AG04450 (cell line): ENCODE measurements around the gene GAPDHS. TPM values are rescaled to one million over a fixed set of nuclear protein-coding genes. Genes with fewer than 3 reads are reported as not detected.
A peak's percentile ranks its signal among the peaks of the same experiment; 100 is the strongest.

ENCODE experiments used
- CTCF ChIA-PET: fragments of 300-600, 350-600 bp; formaldehyde crosslinking; extraction: SDS; loops from one replicate; lab custom pipeline; 2022; ENCODE audit warnings: antibody characterized with exemption, inconsistent platforms; lab: Charles Lee
- POLR2A ChIA-PET: fragments of 350-600 bp; formaldehyde crosslinking; extraction: SDS; loops from one replicate; lab custom pipeline; 2021; ENCODE audit warnings: antibody characterized with exemption, inconsistent platforms; lab: Yijun Ruan, JAX
- DNase-seq: peaks from one replicate; pipeline ENCODE4 v3.0.0-alpha.2; 2011; ENCODE audit warnings: low read depth, low spot score
- H3K27ac ChIP-seq: one replicate; pipeline ENCODE4 v1.5.1; 2012; ENCODE audit warnings: low read depth, low read length, control low read depth
- H3K27me3 ChIP-seq: one replicate; pipeline ENCODE4 v1.6.0; 2012; ENCODE audit warnings: low read length; ENCODE audit not compliant: control insufficient read depth, insufficient read depth
- H3K4me3 ChIP-seq: 2 replicates; pipeline ENCODE4 v1.5.1; 2011; ENCODE audit warnings: mild to moderate bottlenecking, low read depth, low read length, control low read depth
- H3K9me3 ChIP-seq: 2 replicates; pipeline ENCODE4 v1.5.1; 2012; ENCODE audit warnings: low read length; ENCODE audit not compliant: control insufficient read depth, insufficient read depth
- polyA minus RNA-seq: library from RNA; depleted of rRNA, polyadenylated mRNA; stranded (reverse); fragments of >200 nt; gene quantifications from 2 replicates; pipeline ENCODE4 v1.2.3, GENCODE V29; 2011; rRNA and poly(A)+ RNA removed
- polyA plus RNA-seq: library from polyadenylated mRNA; depleted of rRNA; stranded (reverse); fragments of >200 nt; gene quantifications from 2 replicates; pipeline ENCODE4 v1.2.3, GENCODE V29; 2011; rRNA removed
- TF ChIP-seq, protein P1 (sequence below): IDR thresholded peaks from 2 replicates; pipeline ENCODE4 v1.5.1; 2011; ENCODE audit warnings: low read depth, low read length, control low read depth, inconsistent platforms

Gene GAPDHS
- not detected in 2 replicates for polyA plus RNA-seq
- not detected in 2 replicates for polyA minus RNA-seq

DNA sequence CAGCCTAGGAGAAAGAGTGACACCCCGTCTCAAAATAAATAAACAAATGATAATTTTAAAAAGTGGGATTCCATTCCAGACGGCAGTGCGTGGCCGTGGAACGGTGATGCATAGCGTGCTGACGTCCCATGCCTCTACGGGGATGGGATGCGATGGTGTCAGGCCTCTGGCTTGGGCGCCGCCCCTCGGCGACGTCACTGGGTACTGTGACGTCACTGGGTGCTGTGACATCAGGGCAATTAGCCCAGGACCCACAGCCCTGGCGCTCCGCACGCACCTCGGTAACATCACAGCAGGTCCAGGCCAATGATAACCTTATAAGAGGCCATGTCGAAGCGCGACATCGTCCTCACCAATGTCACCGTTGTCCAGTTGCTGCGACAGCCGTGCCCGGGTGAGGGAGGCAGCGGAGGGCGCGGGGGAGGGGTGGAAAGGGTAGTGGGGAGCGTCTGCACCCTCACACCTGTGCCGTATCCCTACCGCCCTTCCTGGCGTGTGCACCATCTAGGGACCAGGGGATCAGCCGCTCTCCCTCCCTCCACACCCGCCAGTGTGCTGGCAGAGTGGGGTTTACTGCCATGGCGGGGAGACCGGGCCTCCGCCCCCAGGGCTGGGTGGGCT lies at the start of gene GAPDHS:
Gene GAPDHS (plus strand): TSS at position 256 of the 621 bp plus-strand sequence. CDS start 72 bp downstream, at position 328.
- POLR2A ChIA-PET, result no interaction called here
- Histone ChIP-seq H3K4me3 (peak within 1 kb of the TSS; percentile 29), H3K27me3 (peaks cover 7% of the 10 kb centered on the region), H3K27ac (no peak within 1 kb of the TSS), H3K9me3 (peaks cover 6% of the 10 kb centered on the region; the same call in 1 of the 2 replicates)
- no peak for DNase-seq
- CTCF ChIA-PET, result no interaction called here
- TF ChIP-seq, protein P1, sequence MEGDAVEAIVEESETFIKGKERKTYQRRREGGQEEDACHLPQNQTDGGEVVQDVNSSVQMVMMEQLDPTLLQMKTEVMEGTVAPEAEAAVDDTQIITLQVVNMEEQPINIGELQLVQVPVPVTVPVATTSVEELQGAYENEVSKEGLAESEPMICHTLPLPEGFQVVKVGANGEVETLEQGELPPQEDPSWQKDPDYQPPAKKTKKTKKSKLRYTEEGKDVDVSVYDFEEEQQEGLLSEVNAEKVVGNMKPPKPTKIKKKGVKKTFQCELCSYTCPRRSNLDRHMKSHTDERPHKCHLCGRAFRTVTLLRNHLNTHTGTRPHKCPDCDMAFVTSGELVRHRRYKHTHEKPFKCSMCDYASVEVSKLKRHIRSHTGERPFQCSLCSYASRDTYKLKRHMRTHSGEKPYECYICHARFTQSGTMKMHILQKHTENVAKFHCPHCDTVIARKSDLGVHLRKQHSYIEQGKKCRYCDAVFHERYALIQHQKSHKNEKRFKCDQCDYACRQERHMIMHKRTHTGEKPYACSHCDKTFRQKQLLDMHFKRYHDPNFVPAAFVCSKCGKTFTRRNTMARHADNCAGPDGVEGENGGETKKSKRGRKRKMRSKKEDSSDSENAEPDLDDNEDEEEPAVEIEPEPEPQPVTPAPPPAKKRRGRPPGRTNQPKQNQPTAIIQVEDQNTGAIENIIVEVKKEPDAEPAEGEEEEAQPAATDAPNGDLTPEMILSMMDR, result no peak

GRCh38 chr19:35484252-35485036 lies 48.8 kb upstream of the GAPDHS start:
- Histone ChIP-seq H3K9me3 (no peaks in the 10 kb centered on the region), H3K4me3 (no peak overlapping the region), H3K27ac (no peak overlapping the region), H3K27me3 (peaks cover 6% of the 10 kb centered on the region)
- ChIA-PET CTCF (interaction anchor here (0.6 to 1.3 kb wide), 4 partner anchors 9 to 131 kb away, joined by 3 to 4 read pairs (median 3); no protein-coding TSS in a partner anchor), POLR2A (no interaction called here)
- TF ChIP-seq, protein P1, result no peak
- DNase-seq, result no peak

GRCh38 chr19:35486268-35486708 lies 47.0 kb upstream of the GAPDHS start:
- POLR2A ChIA-PET, result no interaction called here
- CTCF ChIA-PET, result interaction anchor here (0.7 to 1.4 kb wide), 3 partner anchors 9 to 134 kb away, joined by 3 to 10 read pairs (median 3); no protein-coding TSS in a partner anchor
- TF ChIP-seq, protein P1, result no peak
- H3K27ac ChIP-seq, result no peak overlapping the region
- no peak overlapping the region for H3K4me3 ChIP-seq
- H3K9me3 ChIP-seq, result no peaks in the 10 kb centered on the region
- no peak for DNase-seq
- H3K27me3 ChIP-seq, result peaks cover 13% of the 10 kb centered on the region

DNA sequence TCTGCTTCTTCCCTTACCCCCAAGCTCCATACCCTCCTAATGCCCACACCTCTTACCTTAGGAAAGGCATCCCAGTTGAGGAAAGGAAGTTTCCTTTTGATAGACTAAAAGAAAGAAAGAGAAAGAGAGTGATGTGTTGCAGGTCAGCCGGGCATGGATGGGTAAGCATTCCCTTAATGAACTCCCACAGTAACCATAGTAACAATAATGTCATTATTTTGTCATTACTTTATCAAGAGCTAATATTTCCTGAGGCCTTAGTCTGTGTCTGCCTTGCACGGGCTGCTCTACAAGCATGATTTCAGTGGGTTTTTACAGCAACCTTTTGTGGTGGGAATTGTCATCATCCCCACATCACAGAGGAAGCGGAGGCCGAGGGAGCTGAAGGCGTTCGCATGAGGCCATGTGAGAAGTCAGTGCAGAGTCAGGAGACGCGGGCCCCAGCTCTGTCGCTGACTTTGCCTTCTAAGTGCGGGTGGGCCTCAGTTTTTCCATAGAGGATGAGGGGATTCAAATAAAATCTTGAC lies 45.5 kb upstream of the GAPDHS start:
- TF ChIP-seq, protein P1, result no peak
- DNase-seq, result no peak
- POLR2A ChIA-PET, result no interaction called here
- CTCF ChIA-PET, result interaction anchor here (1.4 kb wide), 1 partner anchor 8 kb away, joined by 10 read pairs; no protein-coding TSS in a partner anchor
- no peak overlapping the region for H3K27ac ChIP-seq
- H3K9me3 ChIP-seq, result no peaks in the 10 kb centered on the region
- H3K4me3 ChIP-seq, result no peak overlapping the region
- peaks cover 14% of the 10 kb centered on the region for H3K27me3 ChIP-seq
